CD4-positive, alpha-beta T cell treated with Interleukin-12 subunit alpha and Interleukin-12 subunit beta, for 1 hour (primary cell): ENCODE data around the gene TRA2A.
"Not testable (repeated sequence)": the region's sequence is repeated elsewhere in the genome, so short reads cannot be mapped to it uniquely, and the experiment has no call there.

Source experiments
- DNase-seq: peaks from one replicate; pipeline ENCODE4 v3.0.0-alpha.2; 2020

Gene TRA2A

GRCh38 chr7:23491502-23491901 lies 40.3 kb downstream of the TRA2A start:
- DNase-seq, result no peak

DNA sequence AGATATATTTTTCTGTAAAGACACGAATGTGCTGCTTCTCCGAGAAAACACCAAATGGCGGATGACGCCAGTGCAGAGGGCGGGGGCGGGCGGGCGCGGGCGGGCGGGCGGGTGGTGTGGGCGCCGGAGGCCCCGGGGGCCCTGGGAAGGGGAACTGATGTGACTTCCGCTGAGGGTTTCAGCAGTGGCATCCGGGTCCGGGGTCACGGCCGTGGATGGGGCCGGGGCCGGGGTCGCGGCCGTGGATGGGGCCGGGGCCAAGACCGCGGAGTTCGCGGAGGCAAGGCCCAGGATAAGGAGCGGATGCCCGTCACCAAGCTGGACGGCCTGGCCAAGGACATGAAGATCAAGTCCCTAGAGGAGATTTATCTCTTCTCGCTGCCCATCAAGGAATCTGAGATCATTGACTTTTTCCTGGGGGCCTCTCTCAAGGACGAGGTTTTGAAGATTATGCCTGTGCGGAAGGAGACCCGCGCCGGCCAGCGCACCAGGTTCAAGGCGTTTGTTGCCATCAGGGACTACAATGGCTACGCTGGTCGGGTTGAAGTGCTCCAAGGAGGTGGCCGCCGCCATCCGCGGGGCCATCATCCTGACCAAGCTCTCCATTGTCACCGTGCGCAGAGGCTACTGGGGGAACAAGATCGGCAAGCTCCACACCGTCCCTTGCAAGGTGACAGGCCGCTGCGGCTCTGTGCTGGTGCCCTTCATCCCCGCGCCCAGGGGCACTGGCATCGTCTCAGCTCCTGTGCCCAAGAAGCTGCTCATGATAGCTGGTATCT lies 41.2 kb downstream of the TRA2A start:
- peak; percentile 67 for DNase-seq

DNA sequence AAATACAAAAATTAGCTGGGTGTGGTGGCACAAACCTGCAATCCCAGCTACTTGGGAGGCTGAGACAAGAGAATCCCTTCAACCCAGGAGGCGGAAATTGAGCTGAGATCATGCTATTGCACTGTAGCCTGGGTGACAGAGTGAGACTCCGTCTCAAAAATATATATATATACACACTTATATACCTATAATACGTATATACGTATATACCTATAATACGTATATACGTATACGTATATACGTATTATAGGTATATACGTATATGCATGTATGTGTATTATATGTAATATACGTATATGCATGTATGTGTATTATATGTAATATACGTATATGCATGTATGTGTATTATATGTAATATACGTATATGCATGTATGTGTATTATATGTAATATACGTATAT lies 43.1 kb downstream of the TRA2A start:
- not testable (repeated sequence) for DNase-seq

- no peak for DNase-seq
Observed at GRCh38 chr7:23487670-23488069, 44.1 kb downstream of the TRA2A start.

- no peak for DNase-seq
Observed at GRCh38 chr7:23486002-23486773, 45.6 kb downstream of the TRA2A start.

- no peak for DNase-seq
Observed at GRCh38 chr7:23482686-23483085, 49.1 kb downstream of the TRA2A start.

- no peak for DNase-seq
Observed at GRCh38 chr7:23477962-23478866, 53.6 kb downstream of the TRA2A start.

DNA sequence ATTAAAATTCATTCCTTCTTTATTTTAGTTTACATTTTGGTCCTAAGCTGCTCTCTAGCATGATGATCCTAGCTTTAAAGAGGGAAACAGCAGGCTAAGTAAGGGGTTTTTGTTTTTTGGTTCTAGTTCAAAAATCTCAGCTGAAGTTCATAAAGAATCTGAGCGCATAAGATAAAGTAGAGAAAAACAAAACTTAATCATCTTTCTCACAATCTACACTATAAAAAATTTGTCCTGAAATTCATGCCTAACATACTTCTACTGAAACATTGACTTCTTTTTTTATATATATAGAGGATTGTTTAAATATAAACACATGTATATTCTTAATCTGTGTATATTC lies 54.7 kb downstream of the TRA2A start:
- no peak for DNase-seq

DNA sequence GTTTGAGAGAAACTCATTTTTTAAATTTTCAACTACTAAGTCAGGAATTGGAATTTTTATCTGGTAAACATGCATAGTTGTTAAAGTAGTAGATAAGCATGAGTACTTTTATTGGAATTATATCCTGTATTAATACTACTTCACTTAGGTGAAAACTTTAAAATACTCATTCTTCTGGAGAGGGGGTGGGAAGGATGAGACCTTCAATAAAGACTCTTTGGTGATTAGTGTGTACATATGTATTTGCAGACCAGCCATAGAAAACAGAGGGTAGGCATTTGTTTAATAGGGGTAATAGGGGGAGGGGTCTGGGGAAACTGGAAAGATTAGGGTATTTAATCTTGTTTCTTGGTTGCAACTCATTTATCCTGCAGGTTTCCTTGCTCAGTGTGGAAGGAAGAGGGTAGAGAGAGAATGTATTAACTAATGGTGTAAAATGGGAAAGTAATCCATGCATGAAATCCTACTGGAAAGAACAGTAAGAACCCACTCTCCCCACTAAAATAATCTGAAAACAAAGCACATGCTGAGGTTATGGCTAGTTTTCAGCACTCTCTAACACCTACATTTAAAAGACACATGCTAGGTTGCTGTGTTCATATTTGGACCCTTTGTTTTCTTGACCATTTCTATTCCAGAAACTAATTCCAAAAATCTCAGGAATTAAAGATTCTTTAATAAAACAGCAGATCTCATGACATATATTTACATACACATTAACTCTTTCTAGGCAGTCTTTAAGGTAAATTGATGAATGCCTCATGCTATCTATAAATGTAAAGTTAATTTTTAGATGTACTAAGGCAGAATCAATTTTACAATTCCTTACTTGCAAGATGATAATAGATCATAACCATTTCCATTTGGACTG lies 55.3 kb downstream of the TRA2A start:
- no peak for DNase-seq

- DNase-seq, result no peak
Observed at GRCh38 chr7:23475576-23475839, 56.3 kb downstream of the TRA2A start.

GRCh38 chr7:23474829-23475575 lies 56.8 kb downstream of the TRA2A start:
- no peak for DNase-seq

GRCh38 chr7:23474094-23474828 lies 57.5 kb downstream of the TRA2A start:
- DNase-seq, result peak; percentile 55

DNA sequence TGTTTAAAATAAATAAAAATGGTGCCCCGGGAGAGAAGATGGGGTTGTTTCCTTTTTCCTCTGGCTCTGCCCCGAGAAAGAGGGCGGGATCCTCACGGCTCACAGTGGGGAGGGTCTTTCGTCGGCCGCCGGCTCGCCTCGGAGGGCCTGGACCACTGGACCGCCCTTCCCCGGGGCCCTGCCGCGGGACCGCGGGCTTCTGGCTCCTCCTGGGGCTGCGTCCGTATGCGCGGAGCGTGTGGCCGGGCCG lies 58.0 kb downstream of the TRA2A start:
- DNase-seq, result no peak

- DNase-seq, result no peak
Observed at GRCh38 chr7:23472956-23473843, 58.6 kb downstream of the TRA2A start.

- DNase-seq, result no peak
Observed at GRCh38 chr7:23472556-23472955, 59.2 kb downstream of the TRA2A start.

GRCh38 chr7:23472046-23472445 lies 59.7 kb downstream of the TRA2A start:
- no peak for DNase-seq

GRCh38 chr7:23471106-23471859 lies 60.5 kb downstream of the TRA2A start:
- DNase-seq, result no peak

DNA sequence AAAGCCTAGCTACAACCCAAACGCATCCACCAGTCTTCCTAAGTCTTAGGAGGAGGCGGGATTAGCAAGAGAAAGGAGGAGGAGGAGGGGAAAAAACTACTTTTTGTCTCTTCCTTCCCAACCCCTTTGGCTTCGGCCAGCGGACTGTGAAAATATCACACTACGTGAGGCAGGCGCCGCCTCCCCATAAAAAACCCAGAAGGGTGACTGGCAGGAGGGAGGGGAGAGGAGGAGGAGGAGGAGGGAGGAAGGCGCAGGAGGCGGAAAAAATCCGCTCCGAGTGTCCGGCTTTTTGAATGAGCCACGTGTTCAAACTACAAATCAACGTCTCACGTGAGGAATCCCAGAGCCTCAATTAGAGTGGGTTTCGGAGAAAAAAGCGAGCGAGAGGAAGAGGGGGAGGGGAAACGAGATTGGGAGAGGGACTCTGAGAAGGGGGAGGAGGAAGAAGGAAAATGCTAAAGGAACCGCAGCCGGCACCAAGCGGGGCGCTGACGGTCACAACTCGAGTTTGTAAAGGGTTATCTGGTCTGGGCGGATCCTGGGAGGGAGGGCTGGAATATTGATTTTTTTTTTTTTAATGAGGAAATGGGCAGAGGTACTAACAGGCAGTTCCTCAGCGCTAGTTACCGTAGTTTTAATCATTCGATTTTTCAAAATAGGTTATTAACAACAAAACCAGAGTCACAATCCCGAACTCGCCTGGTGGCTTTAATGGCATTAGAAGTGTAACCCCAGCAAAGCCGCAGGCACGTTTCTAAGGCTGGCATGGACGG lies 61.3 kb downstream of the TRA2A start, which contains the start of gene IGF2BP3:
IGF2BP3 (minus strand) TSS at position 162 of the 776 bp plus-strand sequence. CDS start 381 bp downstream, outside the sequence.
- DNase-seq, result no peak

DNA sequence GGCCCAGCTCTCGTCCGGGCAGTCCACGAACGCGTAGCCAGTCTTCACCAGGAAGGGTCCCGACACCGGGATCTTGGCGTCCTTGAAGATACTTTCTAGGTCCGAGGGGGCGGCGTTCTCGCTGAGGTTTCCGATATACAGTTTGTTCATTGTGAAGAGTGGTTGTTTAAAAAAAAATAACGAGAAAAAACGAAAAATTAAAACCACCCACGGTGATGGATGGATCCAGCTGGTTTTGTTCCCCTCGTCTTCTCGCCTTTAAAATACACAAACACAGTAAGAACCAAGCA lies 61.9 kb downstream of the TRA2A start:
- DNase-seq, result no peak
